Measurements from ENCODE around the gene IGFBP4.

IGFBP4 gene

GRCh38 chr17:40430272-40431230 is 12.7 kb upstream of the IGFBP4 start:
- H3K4me1 ChIP-seq (ENCODE audit: control insufficient read depth, insufficient read depth, low read length) = no peaks in the 10 kb centered on the region
- 88 to 94% methylated on average over 10 of the region's 10 CpGs for WGBS, 2 experiments
- H3K27ac ChIP-seq (ENCODE audit: insufficient read depth, low read depth, low read length, poor library complexity, severe bottlenecking) = no peak overlapping the region

GRCh38 chr17:40431231-40431602 is 12.0 kb upstream of the IGFBP4 start:
- no peaks in the 10 kb centered on the region for H3K27me3 ChIP-seq (ENCODE audit: control insufficient read depth, insufficient read depth, low read length, poor library complexity, severe bottlenecking)
- no peak overlapping the region for H3K4me3 ChIP-seq (ENCODE audit: insufficient read depth, low read depth, low read length)
- WGBS, 2 experiments = 87 to 94% methylated on average over 3 of the region's 3 CpGs
- no peak overlapping the region for H3K27ac ChIP-seq (ENCODE audit: insufficient read depth, low read depth, low read length, poor library complexity, severe bottlenecking)
- no peaks in the 10 kb centered on the region for H3K4me1 ChIP-seq (ENCODE audit: control insufficient read depth, insufficient read depth, low read length)
- H3K36me3 ChIP-seq (ENCODE audit: control insufficient read depth, insufficient read depth, low read length) = no peaks in the 10 kb centered on the region
- H3K9me3 ChIP-seq (ENCODE audit: control insufficient read depth, low read length) = no peaks in the 10 kb centered on the region

More at GRCh38 chr17:40430272-40431230, 12.7 kb upstream of the IGFBP4 start:
- H3K27me3 ChIP-seq (ENCODE audit: control insufficient read depth, insufficient read depth, low read length, poor library complexity, severe bottlenecking) = no peaks in the 10 kb centered on the region
- no peaks in the 10 kb centered on the region for H3K9me3 ChIP-seq (ENCODE audit: control insufficient read depth, low read length)
- H3K36me3 ChIP-seq (ENCODE audit: control insufficient read depth, insufficient read depth, low read length) = no peaks in the 10 kb centered on the region
- no peak overlapping the region for H3K4me3 ChIP-seq (ENCODE audit: insufficient read depth, low read depth, low read length)

- Histone ChIP-seq H3K4me1 (ENCODE audit: control insufficient read depth, insufficient read depth, low read length) (no peaks in the 10 kb centered on the region), H3K36me3 (ENCODE audit: control insufficient read depth, insufficient read depth, low read length) (no peaks in the 10 kb centered on the region), H3K27ac (ENCODE audit: insufficient read depth, low read depth, low read length, poor library complexity, severe bottlenecking) (no peak overlapping the region), H3K4me3 (ENCODE audit: insufficient read depth, low read depth, low read length) (no peak overlapping the region), H3K9me3 (ENCODE audit: control insufficient read depth, low read length) (no peaks in the 10 kb centered on the region), H3K27me3 (ENCODE audit: control insufficient read depth, insufficient read depth, low read length, poor library complexity, severe bottlenecking) (no peaks in the 10 kb centered on the region)
- 66 to 70% methylated on average over 2 of the region's 2 CpGs for WGBS, 2 experiments
Observed at GRCh38 chr17:40432864-40433528, 10.3 kb upstream of the IGFBP4 start.

- no peaks in the 10 kb centered on the region for H3K9me3 ChIP-seq (ENCODE audit: control insufficient read depth, low read length)
- H3K4me1 ChIP-seq (ENCODE audit: control insufficient read depth, insufficient read depth, low read length) = no peaks in the 10 kb centered on the region
- no peak overlapping the region for H3K27ac ChIP-seq (ENCODE audit: insufficient read depth, low read depth, low read length, poor library complexity, severe bottlenecking)
Observed at GRCh38 chr17:40433551-40434415, 9.5 kb upstream of the IGFBP4 start.

GRCh38 chr17:40436636-40437035 is 6.6 kb upstream of the IGFBP4 start:
- no peaks in the 10 kb centered on the region for H3K36me3 ChIP-seq (ENCODE audit: control insufficient read depth, insufficient read depth, low read length)
- no peaks in the 10 kb centered on the region for H3K4me1 ChIP-seq (ENCODE audit: control insufficient read depth, insufficient read depth, low read length)
- H3K27ac ChIP-seq (ENCODE audit: insufficient read depth, low read depth, low read length, poor library complexity, severe bottlenecking) = no peak overlapping the region
- no peak overlapping the region for H3K4me3 ChIP-seq (ENCODE audit: insufficient read depth, low read depth, low read length)
- H3K27me3 ChIP-seq (ENCODE audit: control insufficient read depth, insufficient read depth, low read length, poor library complexity, severe bottlenecking) = no peaks in the 10 kb centered on the region
- H3K9me3 ChIP-seq (ENCODE audit: control insufficient read depth, low read length) = no peaks in the 10 kb centered on the region
- 87 to 88% methylated on average over 5 of the region's 5 CpGs for WGBS, 2 experiments

More at GRCh38 chr17:40433551-40434415, 9.5 kb upstream of the IGFBP4 start:
- Histone ChIP-seq H3K27me3 (ENCODE audit: control insufficient read depth, insufficient read depth, low read length, poor library complexity, severe bottlenecking) (no peaks in the 10 kb centered on the region), H3K36me3 (ENCODE audit: control insufficient read depth, insufficient read depth, low read length) (no peaks in the 10 kb centered on the region), H3K4me3 (ENCODE audit: insufficient read depth, low read depth, low read length) (no peak overlapping the region)
- WGBS, 2 experiments = 55 to 57% methylated on average over 6 of the region's 6 CpGs

GRCh38 chr17:40437095-40437732 is 6.0 kb upstream of the IGFBP4 start:
- no peaks in the 10 kb centered on the region for H3K9me3 ChIP-seq (ENCODE audit: control insufficient read depth, low read length)
- H3K36me3 ChIP-seq (ENCODE audit: control insufficient read depth, insufficient read depth, low read length) = no peaks in the 10 kb centered on the region
- 93 to 94% methylated on average over 5 of the region's 5 CpGs for WGBS, 2 experiments
- no peaks in the 10 kb centered on the region for H3K4me1 ChIP-seq (ENCODE audit: control insufficient read depth, insufficient read depth, low read length)
- H3K4me3 ChIP-seq (ENCODE audit: insufficient read depth, low read depth, low read length) = no peak overlapping the region
- H3K27me3 ChIP-seq (ENCODE audit: control insufficient read depth, insufficient read depth, low read length, poor library complexity, severe bottlenecking) = peaks cover under 1% of the 10 kb centered on the region
- H3K27ac ChIP-seq (ENCODE audit: insufficient read depth, low read depth, low read length, poor library complexity, severe bottlenecking) = no peak overlapping the region

GRCh38 chr17:40440166-40440565 is 3.1 kb upstream of the IGFBP4 start:
- no peaks in the 10 kb centered on the region for H3K36me3 ChIP-seq (ENCODE audit: control insufficient read depth, insufficient read depth, low read length)
- no peaks in the 10 kb centered on the region for H3K9me3 ChIP-seq (ENCODE audit: control insufficient read depth, low read length)
- peaks cover 10% of the 10 kb centered on the region for H3K27me3 ChIP-seq (ENCODE audit: control insufficient read depth, insufficient read depth, low read length, poor library complexity, severe bottlenecking)
- H3K27ac ChIP-seq (ENCODE audit: insufficient read depth, low read depth, low read length, poor library complexity, severe bottlenecking) = no peak overlapping the region
- H3K4me3 ChIP-seq (ENCODE audit: insufficient read depth, low read depth, low read length) = no peak overlapping the region
- H3K4me1 ChIP-seq (ENCODE audit: control insufficient read depth, insufficient read depth, low read length) = peaks cover 12% of the 10 kb centered on the region
- WGBS, 2 experiments = 94 to 95% methylated on average over 4 of the region's 4 CpGs

GRCh38 chr17:40442392-40443195 is 656 bp upstream of the IGFBP4 start:
- no peak overlapping the region for H3K27ac ChIP-seq (ENCODE audit: insufficient read depth, low read depth, low read length, poor library complexity, severe bottlenecking)
- H3K9me3 ChIP-seq (ENCODE audit: control insufficient read depth, low read length) = no peaks in the 10 kb centered on the region
- H3K4me3 ChIP-seq (ENCODE audit: insufficient read depth, low read depth, low read length) = peak overlapping the region; percentile 54
- H3K4me1 ChIP-seq (ENCODE audit: control insufficient read depth, insufficient read depth, low read length) = peaks cover 16% of the 10 kb centered on the region
- 32% methylated on average over 29 of the region's 29 CpGs for WGBS, 2 experiments
- H3K36me3 ChIP-seq (ENCODE audit: control insufficient read depth, insufficient read depth, low read length) = no peaks in the 10 kb centered on the region
- H3K27me3 ChIP-seq (ENCODE audit: control insufficient read depth, insufficient read depth, low read length, poor library complexity, severe bottlenecking) = peaks cover 10% of the 10 kb centered on the region
